Islet of Langerhans (tissue), 1 donor: ENCODE results near the gene USP6NL.
A peak's percentile ranks its signal among the peaks of the same experiment; 100 is the strongest.

Experiments used
- FAIRE-seq: peaks from one replicate; lab custom pipeline; 2011; peaks lifted over from hg19 to GRCh38; lab: Jason Lieb, UNC

Gene USP6NL

GRCh38 chr10:11593612-11594011 lies 17.8 kb downstream of the USP6NL start:
- FAIRE-seq = no peak

GRCh38 chr10:11589738-11590137 lies 21.7 kb downstream of the USP6NL start:
- FAIRE-seq = no peak

- FAIRE-seq = no peak
These were observed 22.4 kb downstream of the USP6NL start for GRCh38 chr10:11588873-11589574.

- FAIRE-seq = peak; percentile 27
These were observed 23.7 kb downstream of the USP6NL start for GRCh38 chr10:11587722-11588259.

GRCh38 chr10:11586170-11586569 lies 25.3 kb downstream of the USP6NL start:
- peak; percentile 69 for FAIRE-seq

GRCh38 chr10:11581213-11581612 lies 30.2 kb downstream of the USP6NL start:
- FAIRE-seq = no peak

GRCh38 chr10:11579885-11580284 lies 31.6 kb downstream of the USP6NL start:
- no peak for FAIRE-seq

GRCh38 chr10:11578802-11579255 lies 32.6 kb downstream of the USP6NL start:
- FAIRE-seq = no peak

GRCh38 chr10:11576092-11576809 lies 35.2 kb downstream of the USP6NL start:
- no peak for FAIRE-seq

GRCh38 chr10:11573497-11573896 lies 38.0 kb downstream of the USP6NL start:
- no peak for FAIRE-seq

GRCh38 chr10:11570751-11571150 lies 40.7 kb downstream of the USP6NL start:
- no peak for FAIRE-seq

- FAIRE-seq = no peak
These were observed 42.0 kb downstream of the USP6NL start for GRCh38 chr10:11569471-11569870.

- FAIRE-seq = no peak
These were observed 42.9 kb downstream of the USP6NL start for GRCh38 chr10:11568578-11568977.

- FAIRE-seq = no peak
These were observed 46.7 kb downstream of the USP6NL start for GRCh38 chr10:11564741-11565140.

GRCh38 chr10:11563936-11564335 lies 47.5 kb downstream of the USP6NL start:
- peak; percentile 89 for FAIRE-seq

- peak; percentile 36 for FAIRE-seq
These were observed 48.6 kb downstream of the USP6NL start for GRCh38 chr10:11562888-11563287.

- FAIRE-seq = peak; percentile 85
These were observed 51.3 kb downstream of the USP6NL start for GRCh38 chr10:11560076-11560709.

- FAIRE-seq = no peak
These were observed 53.5 kb downstream of the USP6NL start for GRCh38 chr10:11557967-11558366.

- FAIRE-seq = no peak
These were observed 53.9 kb downstream of the USP6NL start for GRCh38 chr10:11557513-11557912.

- FAIRE-seq = no peak
These were observed 55.9 kb downstream of the USP6NL start for GRCh38 chr10:11555556-11555955.

- FAIRE-seq = no peak
These were observed 57.6 kb downstream of the USP6NL start for GRCh38 chr10:11553773-11554381.

GRCh38 chr10:11551916-11552602 lies 59.4 kb downstream of the USP6NL start:
- FAIRE-seq = peak; percentile 74
